Transverse colon (tissue), 4 donors: Measurements from ENCODE around the gene CNTN1. TPM values are rescaled to one million over a fixed set of nuclear protein-coding genes. Genes with fewer than 3 reads are reported as not detected.

ENCODE experiments used
- DNase-seq: peaks from one replicate; pipeline ENCODE4 v3.0.0-alpha.2; 2019
- H3K27ac ChIP-seq, 4 donors: fragments of 200-600 bp; sonication (generic); 2 replicates each; pipeline ENCODE4 v1.5.1; 2016 to 2018; ENCODE audit warnings: inconsistent platforms in 4 of 4
- H3K27me3 ChIP-seq: fragments of 200-600 bp; sonication (generic); 2 replicates; pipeline ENCODE4 v1.5.1; 2017; ENCODE audit warnings: inconsistent platforms
- H3K36me3 ChIP-seq, 4 donors: fragments of 200-600 bp; sonication (generic); 2 replicates each; pipeline ENCODE4 v1.5.1; 2017 to 2019; ENCODE audit warnings: inconsistent platforms in 4 of 4
- H3K4me1 ChIP-seq, 4 donors: fragments of 200-600 bp; sonication (generic); 2 replicates each; pipeline ENCODE4 v1.5.1; 2017 to 2020; ENCODE audit warnings: inconsistent platforms in 4 of 4
- H3K4me3 ChIP-seq, 4 donors: fragments of 200-600 bp; sonication (generic); 1 replicate in 1 of 4; 2 replicates in 3 of 4; pipeline versions ENCODE4 v1.5.1 to v1.6.1; 2017 to 2019; ENCODE audit warnings: inconsistent platforms in 4 of 4
- H3K9me3 ChIP-seq, 2 donors: fragments of 200-600 bp; sonication (generic); 2 replicates each; pipeline ENCODE4 v1.5.1; 2017 to 2019; ENCODE audit warnings: inconsistent platforms in 2 of 2
- EP300 ChIP-seq: sonication (generic); formaldehyde crosslinking; IDR thresholded peaks from one replicate; pipeline ENCODE4 v1.6.1; 2017; ENCODE audit warnings: antibody characterized with exemption, low read depth
- POLR2A ChIP-seq: fragments of 450-650 bp; IDR thresholded peaks from one replicate; pipeline ENCODE4 v1.6.1; 2016; ENCODE audit warnings: antibody characterized with exemption, mild to moderate bottlenecking, moderate library complexity
- POLR2AphosphoS5 ChIP-seq, 3 donors: sonication (generic); formaldehyde crosslinking; IDR thresholded peaks; one replicate each; pipeline ENCODE4 v1.6.1; 2016; ENCODE audit warnings: antibody characterized with exemption in 3 of 3
- WGBS, 2 donors: methylation state at CpG; one replicate each; pipeline ENCODE4 v1.1.5; 2018; ENCODE audit warnings: low coverage in 1 of 2; 5-methylcytosine and 5-hydroxymethylcytosine counted together
- in situ Hi-C, 4 donors: fragments of 200-750 bp; cut with MboI; loops; one replicate each; pipeline versions ENCODE4 v1.15.0 to v1.15.1; 2017; ENCODE audit warnings: low sequenced_read_pairs in 3 of 4, low pct_ligation_motif_present in 1 of 4, low pct_unique_long_range_greater_than_20kb in 1 of 4
- intact Hi-C: fragments of 100-400 bp; cut with DNase I; formaldehyde crosslinking; loops from one replicate; pipeline ENCODE4 v1.15.1; 2023; ENCODE audit warnings: low total_unique reads
- total RNA-seq, 4 donors: library from RNA; depleted of rRNA; stranded (reverse); fragments of >200 nt; gene quantifications; one replicate each; pipeline ENCODE4 v1.1.0, GENCODE V29; 2016
- TF ChIP-seq, protein P1 (sequence below), 5 experiments: fragments of 200-600 bp in 3 of 5; fragments of 450-650 bp in 2 of 5; sonication (generic) in 3 of 5; IDR thresholded peaks; 1 replicate in 2 of 5; 2 replicates in 3 of 5; pipeline ENCODE4 v1.5.1; 2016 to 2017; ENCODE audit warnings: antibody characterized with exemption in 5 of 5, inconsistent platforms in 3 of 5, mild to moderate bottlenecking in 2 of 5, moderate library complexity in 1 of 5

Gene CNTN1
- total RNA-seq, 4 donors from 2014 or later, result 0.60 to 3.2 (median 1.4) TPM

DNA sequence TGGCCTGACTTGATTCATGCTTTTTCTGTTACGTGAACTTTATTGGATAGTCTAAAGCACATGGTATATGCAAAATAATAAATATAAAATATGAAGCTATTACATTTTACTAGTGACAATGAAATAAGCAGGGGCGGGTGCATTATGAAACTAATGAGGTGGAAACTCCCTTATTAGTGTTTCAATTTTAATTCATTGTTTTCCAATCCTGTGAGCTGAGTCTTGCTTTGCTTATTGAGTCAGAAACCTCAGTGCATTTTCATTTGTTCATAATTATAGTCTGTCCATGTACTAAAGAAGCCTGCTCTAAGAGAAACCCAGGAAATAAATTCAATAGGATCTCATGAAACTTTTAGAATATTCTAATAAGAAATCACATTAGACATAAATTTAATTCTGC, 78.5 kb downstream of the CNTN1 start:
- WGBS, 2 donors, result 60 to 80% methylated on average over 2 of the region's 2 CpGs
- in situ Hi-C loops, result no loop called here

GRCh38 chr12:40775661-40776060, 83.4 kb downstream of the CNTN1 start:
- Histone ChIP-seq H3K4me3 (no peak overlapping the region), H3K4me1 (no peaks in the 10 kb centered on the region), H3K36me3 (no peaks in the 10 kb centered on the region), H3K27ac (no peak overlapping the region), H3K27me3 (no peaks in the 10 kb centered on the region), H3K9me3 (no peaks in the 10 kb centered on the region)
- TF ChIP-seq, protein P1, sequence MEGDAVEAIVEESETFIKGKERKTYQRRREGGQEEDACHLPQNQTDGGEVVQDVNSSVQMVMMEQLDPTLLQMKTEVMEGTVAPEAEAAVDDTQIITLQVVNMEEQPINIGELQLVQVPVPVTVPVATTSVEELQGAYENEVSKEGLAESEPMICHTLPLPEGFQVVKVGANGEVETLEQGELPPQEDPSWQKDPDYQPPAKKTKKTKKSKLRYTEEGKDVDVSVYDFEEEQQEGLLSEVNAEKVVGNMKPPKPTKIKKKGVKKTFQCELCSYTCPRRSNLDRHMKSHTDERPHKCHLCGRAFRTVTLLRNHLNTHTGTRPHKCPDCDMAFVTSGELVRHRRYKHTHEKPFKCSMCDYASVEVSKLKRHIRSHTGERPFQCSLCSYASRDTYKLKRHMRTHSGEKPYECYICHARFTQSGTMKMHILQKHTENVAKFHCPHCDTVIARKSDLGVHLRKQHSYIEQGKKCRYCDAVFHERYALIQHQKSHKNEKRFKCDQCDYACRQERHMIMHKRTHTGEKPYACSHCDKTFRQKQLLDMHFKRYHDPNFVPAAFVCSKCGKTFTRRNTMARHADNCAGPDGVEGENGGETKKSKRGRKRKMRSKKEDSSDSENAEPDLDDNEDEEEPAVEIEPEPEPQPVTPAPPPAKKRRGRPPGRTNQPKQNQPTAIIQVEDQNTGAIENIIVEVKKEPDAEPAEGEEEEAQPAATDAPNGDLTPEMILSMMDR (IDR thresholded peaks at IDR 0.05), result no peak
- no peak for TF ChIP-seq EP300
- intact Hi-C loops, result no loop called here
- no peak for DNase-seq
- WGBS, 2 donors, result 68% methylated on average over 2 of the region's 2 CpGs
- in situ Hi-C loops, result no loop called here

More for the DNA sequence above, 78.5 kb downstream of the CNTN1 start:
- TF ChIP-seq, protein P1 (IDR thresholded peaks at IDR 0.05), result no peak
- TF ChIP-seq EP300 (no peak), POLR2AphosphoS5 (IDR thresholded peaks at IDR 0.05) (no peak), POLR2A (no peak)
- H3K4me1 ChIP-seq, result no peaks in the 10 kb centered on the region
- no peak for DNase-seq
- intact Hi-C loops, result no loop called here
- H3K36me3 ChIP-seq, result no peaks in the 10 kb centered on the region
- H3K27ac ChIP-seq, result no peak overlapping the region
- H3K27me3 ChIP-seq, result no peaks in the 10 kb centered on the region
- no peak overlapping the region for H3K4me3 ChIP-seq
- no peaks in the 10 kb centered on the region for H3K9me3 ChIP-seq

- no peak overlapping the region for H3K27ac ChIP-seq
- DNase-seq, result no peak
- no peaks in the 10 kb centered on the region for H3K36me3 ChIP-seq
- H3K27me3 ChIP-seq, result no peaks in the 10 kb centered on the region
- H3K9me3 ChIP-seq, result no peaks in the 10 kb centered on the region
- no peak overlapping the region for H3K4me3 ChIP-seq
- TF ChIP-seq, protein P1 (IDR thresholded peaks at IDR 0.05), result no peak
- TF ChIP-seq POLR2A, result no peak
- in situ Hi-C loops, result no loop called here
- intact Hi-C loops, result no loop called here
- WGBS, 2 donors, result 64 to 69% methylated on average over 2 of the region's 2 CpGs
- H3K4me1 ChIP-seq, result no peaks in the 10 kb centered on the region
Measured at GRCh38 chr12:40784102-40784501, 91.9 kb downstream of the CNTN1 start.

- Histone ChIP-seq H3K4me1 (no peaks in the 10 kb centered on the region), H3K9me3 (no peaks in the 10 kb centered on the region), H3K4me3 (no peak overlapping the region), H3K27me3 (no peaks in the 10 kb centered on the region), H3K36me3 (no peaks in the 10 kb centered on the region), H3K27ac (no peak overlapping the region)
- intact Hi-C loops (no loop called here), in situ Hi-C loops (no loop called here)
- WGBS, 2 donors, result 79 to 100% methylated on average over 1 to 3 of the region's 3 CpGs
- DNase-seq, result no peak
- TF ChIP-seq, protein P1 (IDR thresholded peaks at IDR 0.05), result no peak
- no peak for TF ChIP-seq POLR2AphosphoS5 (IDR thresholded peaks at IDR 0.05)
- no peak for TF ChIP-seq POLR2A
- TF ChIP-seq EP300, result no peak
Measured at GRCh38 chr12:40788276-40788675, 96.0 kb downstream of the CNTN1 start.
